Loucy (cell line): Measurements from ENCODE around the gene CD82.

Experiments used
- CTCF ChIP-seq: fragments of 200-600 bp; sonication (generic); conservative IDR thresholded peaks from 2 replicates; pipeline ENCODE4 v1.5.1; 2014; ENCODE audit warnings: mild to moderate bottlenecking, antibody characterized with exemption, low read length
- EZH2phosphoT487 ChIP-seq: fragments of 200-600 bp; IDR thresholded peaks from 2 replicates; pipeline ENCODE4 v1.6.1; 2018; ENCODE audit warnings: antibody characterized with exemption, mild to moderate bottlenecking, moderate library complexity, borderline replicate concordance

- TF ChIP-seq CTCF (no peak), EZH2phosphoT487 (no peak)
Measured at GRCh38 chr11:44529895-44530412, 35.5 kb upstream of the CD82 start.
